ENCODE data around the gene ZC3H14. TPM values are rescaled to one million over a fixed set of nuclear protein-coding genes. Genes with fewer than 3 reads are reported as not detected.
A peak's percentile ranks its signal among the peaks of the same experiment; 100 is the strongest.

ZC3H14 gene
- polyA plus RNA-seq, 6 donors from 2014 or later, result 31.9 to 52.2 (median 42.4) TPM

- Mint-ChIP-seq H3K36me3 (no peaks in the 10 kb centered on the region), H3K27ac (no peak overlapping the region), H3K4me1 (no peaks in the 10 kb centered on the region), H3K27me3 (peaks cover 3 to 35% (median 19%) of the 10 kb centered on the region in 3 donors), H3K4me3 (no peak overlapping the region), H3K9me3 (no peaks in the 10 kb centered on the region)
- ATAC-seq (ENCODE audit: low read depth in 2 of 2) (no peak), DNase-seq (no peak)
Observed at GRCh38 chr14:88541324-88541723, 21.5 kb upstream of the ZC3H14 start.

- Mint-ChIP-seq H3K9me3 (no peaks in the 10 kb centered on the region), H3K4me1 (no peaks in the 10 kb centered on the region), H3K4me3 (no peak overlapping the region), H3K27ac (no peak overlapping the region), H3K27me3 (peaks cover 12 to 41% (median 25%) of the 10 kb centered on the region in 3 donors), H3K36me3 (no peaks in the 10 kb centered on the region)
- DNase-seq (no peak), ATAC-seq (ENCODE audit: low read depth in 2 of 2) (no peak)
Observed at GRCh38 chr14:88542857-88543795, 19.7 kb upstream of the ZC3H14 start.

GRCh38 chr14:88545256-88545655, 17.6 kb upstream of the ZC3H14 start:
- Mint-ChIP-seq H3K36me3 (no peaks in the 10 kb centered on the region), H3K4me3 (no peak overlapping the region), H3K4me1 (no peaks in the 10 kb centered on the region), H3K9me3 (no peaks in the 10 kb centered on the region), H3K27ac (no peak overlapping the region), H3K27me3 (peaks cover 17 to 44% (median 33%) of the 10 kb centered on the region in 3 donors)
- DNase-seq, result no peak
- ATAC-seq (ENCODE audit: low read depth in 2 of 2), result no peak

GRCh38 chr14:88546621-88547385, 16.0 kb upstream of the ZC3H14 start:
- ATAC-seq (ENCODE audit: low read depth in 2 of 2), result no peak
- DNase-seq, result no peak
- no peak overlapping the region for H3K4me3 Mint-ChIP-seq

GRCh38 chr14:88547386-88547780, 15.5 kb upstream of the ZC3H14 start:
- peaks cover 25 to 45% (median 26%) of the 10 kb centered on the region in 3 donors for H3K27me3 Mint-ChIP-seq
- no peaks in the 10 kb centered on the region for H3K9me3 Mint-ChIP-seq
- H3K4me3 Mint-ChIP-seq, result no peak overlapping the region
- no peak for DNase-seq
- H3K27ac Mint-ChIP-seq, result no peak overlapping the region
- H3K4me1 Mint-ChIP-seq, result peaks cover 0 to 10% (median 0%) of the 10 kb centered on the region in 3 donors
- H3K36me3 Mint-ChIP-seq, result no peaks in the 10 kb centered on the region
- ATAC-seq (ENCODE audit: low read depth in 2 of 2), result no peak

More at GRCh38 chr14:88546621-88547385, 16.0 kb upstream of the ZC3H14 start:
- Mint-ChIP-seq H3K27me3 (peaks cover 23 to 45% (median 25%) of the 10 kb centered on the region in 3 donors), H3K36me3 (no peaks in the 10 kb centered on the region), H3K9me3 (no peaks in the 10 kb centered on the region), H3K27ac (no peak overlapping the region), H3K4me1 (peaks cover 0 to 6% (median 0%) of the 10 kb centered on the region in 3 donors)

GRCh38 chr14:88550078-88550477, 12.8 kb upstream of the ZC3H14 start:
- no peak for ATAC-seq (ENCODE audit: low read depth in 2 of 2)
- no peaks in the 10 kb centered on the region for H3K36me3 Mint-ChIP-seq

GRCh38 chr14:88551094-88551870, 11.6 kb upstream of the ZC3H14 start:
- Mint-ChIP-seq H3K27me3 (peaks cover 41 to 64% (median 53%) of the 10 kb centered on the region in 3 donors), H3K9me3 (no peaks in the 10 kb centered on the region), H3K27ac (no peak overlapping the region), H3K4me1 (peaks cover 7 to 19% (median 11%) of the 10 kb centered on the region in 3 donors), H3K4me3 (peak overlapping the region; percentile 52 to 88 (median 74)), H3K36me3 (no peaks in the 10 kb centered on the region)
- ATAC-seq (ENCODE audit: low read depth in 2 of 2) (no peak), DNase-seq (no peak)

More at GRCh38 chr14:88550078-88550477, 12.8 kb upstream of the ZC3H14 start:
- DNase-seq, result no peak
- H3K4me3 Mint-ChIP-seq, result peak overlapping the region in 1 of 8 donors; percentile 25
- H3K27me3 Mint-ChIP-seq, result peaks cover 32 to 52% (median 43%) of the 10 kb centered on the region in 3 donors
- H3K9me3 Mint-ChIP-seq, result no peaks in the 10 kb centered on the region
- H3K4me1 Mint-ChIP-seq, result peaks cover 7 to 17% (median 10%) of the 10 kb centered on the region in 3 donors
- peak overlapping the region in 1 of 6 donors; percentile 23 for H3K27ac Mint-ChIP-seq

- Mint-ChIP-seq H3K9me3 (no peaks in the 10 kb centered on the region), H3K36me3 (no peaks in the 10 kb centered on the region), H3K27ac (peak overlapping the region in 1 of 6 donors; percentile 13), H3K4me3 (peak overlapping the region; percentile 52 to 88 (median 74)), H3K27me3 (peaks cover 48 to 71% (median 57%) of the 10 kb centered on the region in 3 donors), H3K4me1 (peaks cover 7 to 22% (median 14%) of the 10 kb centered on the region in 3 donors)
- ATAC-seq (ENCODE audit: low read depth in 2 of 2) (no peak), DNase-seq (no peak)
Observed at GRCh38 chr14:88551980-88552431, 10.8 kb upstream of the ZC3H14 start.

GRCh38 chr14:88552876-88553275, 10.0 kb upstream of the ZC3H14 start:
- no peak for ATAC-seq (ENCODE audit: low read depth in 2 of 2)
- H3K36me3 Mint-ChIP-seq, result no peaks in the 10 kb centered on the region
- H3K27ac Mint-ChIP-seq, result no peak overlapping the region
- H3K4me3 Mint-ChIP-seq, result peak overlapping the region in 2 of 8 donors; percentile 3 to 73
- peaks cover 7 to 30% (median 14%) of the 10 kb centered on the region in 3 donors for H3K4me1 Mint-ChIP-seq
- no peak for DNase-seq
- H3K9me3 Mint-ChIP-seq, result no peaks in the 10 kb centered on the region
- peaks cover 49 to 76% (median 56%) of the 10 kb centered on the region in 3 donors for H3K27me3 Mint-ChIP-seq

GRCh38 chr14:88553886-88554456, 8.9 kb upstream of the ZC3H14 start:
- DNase-seq, result no peak
- H3K27ac Mint-ChIP-seq, result no peak overlapping the region
- peaks cover 42 to 77% (median 54%) of the 10 kb centered on the region in 3 donors for H3K27me3 Mint-ChIP-seq
- no peak for ATAC-seq (ENCODE audit: low read depth in 2 of 2)
- H3K4me3 Mint-ChIP-seq, result peak overlapping the region; percentile 47 to 83 (median 72)
- H3K4me1 Mint-ChIP-seq, result peaks cover 7 to 30% (median 14%) of the 10 kb centered on the region in 3 donors
- no peaks in the 10 kb centered on the region for H3K36me3 Mint-ChIP-seq
- H3K9me3 Mint-ChIP-seq, result no peaks in the 10 kb centered on the region

- H3K9me3 Mint-ChIP-seq, result no peaks in the 10 kb centered on the region
- H3K27ac Mint-ChIP-seq, result peak within 1 kb of the TSS in 1 of 6 donors; percentile 70
- peaks cover 45 to 78% (median 58%) of the 10 kb centered on the region in 3 donors for H3K27me3 Mint-ChIP-seq
- H3K36me3 Mint-ChIP-seq, result no peaks in the 10 kb centered on the region
- H3K4me1 Mint-ChIP-seq, result peaks cover 7 to 30% (median 14%) of the 10 kb centered on the region in 3 donors
- ATAC-seq (ENCODE audit: low read depth in 2 of 2) (peak; percentile 56 to 57), DNase-seq (peak; percentile 17)
- peak within 1 kb of the TSS; percentile 70 to 88 (median 78) for H3K4me3 Mint-ChIP-seq
Observed at GRCh38 chr14:88554457-88555286, 8.2 kb upstream of the ZC3H14 start, which contains the start of gene PTPN21. TSS of gene PTPN21 (minus strand) at chr14:88555007. CDS start at chr14:88550417, 4,590 bp downstream.

All from naive B cell (primary cell).